ENCODE data around the gene NPSR1. TPM values are rescaled to one million over a fixed set of nuclear protein-coding genes. Genes with fewer than 3 reads are reported as not detected.

The NPSR1 gene
- total RNA-seq, 2 donors from 2014 or later: not detected

GRCh38 chr7:34837316-34837715 is 179.3 kb downstream of the NPSR1 start:
- H3K9me3 ChIP-seq: no peaks in the 10 kb centered on the region
- ATAC-seq (no peak), DNase-seq (no peak)
- no peak overlapping the region for H3K4me3 ChIP-seq
- H3K4me1 ChIP-seq: no peaks in the 10 kb centered on the region
- intact Hi-C loops (cut with DNase I): no loop called here
- 35 to 43% methylated on average over 2 of the region's 2 CpGs for WGBS, 2 donors
- no peaks in the 10 kb centered on the region for H3K36me3 ChIP-seq (replicated peaks in 1 of 2; ENCODE audit: insufficient read depth in 1 of 2, low read depth in 2 of 2)
- no peak overlapping the region for H3K27ac ChIP-seq
- TF ChIP-seq CTCF (IDR thresholded peaks at IDR 0.05): no peak
- no peak for TF ChIP-seq POLR2A (IDR thresholded peaks at IDR 0.05)
- H3K27me3 ChIP-seq: no peaks in the 10 kb centered on the region

- Histone ChIP-seq H3K36me3 (replicated peaks in 1 of 2; ENCODE audit: insufficient read depth in 1 of 2, low read depth in 2 of 2) (no peaks in the 10 kb centered on the region), H3K9me3 (no peaks in the 10 kb centered on the region), H3K4me1 (no peaks in the 10 kb centered on the region), H3K27me3 (no peaks in the 10 kb centered on the region), H3K27ac (no peak overlapping the region), H3K4me3 (no peak overlapping the region)
- intact Hi-C loops (cut with DNase I): no loop called here
- TF ChIP-seq POLR2A (IDR thresholded peaks at IDR 0.05): no peak
- no peak for TF ChIP-seq CTCF (IDR thresholded peaks at IDR 0.05)
- no peak for ATAC-seq
- 42 to 43% methylated on average over 2 of the region's 2 CpGs for WGBS, 2 donors
- no peak for DNase-seq
These were observed 179.8 kb downstream of the NPSR1 start for GRCh38 chr7:34837801-34838201.

- H3K27ac ChIP-seq: no peak overlapping the region
- no peaks in the 10 kb centered on the region for H3K9me3 ChIP-seq
- DNase-seq (peak in 1 of 4 donors; percentile 13), ATAC-seq (no peak)
- H3K4me1 ChIP-seq: no peaks in the 10 kb centered on the region
- intact Hi-C loops (cut with DNase I): no loop called here
- WGBS, 2 donors: 50 to 61% methylated on average over 5 of the region's 5 CpGs
- H3K4me3 ChIP-seq: no peak overlapping the region
- H3K36me3 ChIP-seq (replicated peaks in 1 of 2; ENCODE audit: insufficient read depth in 1 of 2, low read depth in 2 of 2): no peaks in the 10 kb centered on the region
- TF ChIP-seq POLR2A (IDR thresholded peaks at IDR 0.05) (no peak), CTCF (IDR thresholded peaks at IDR 0.05) (no peak)
- no peaks in the 10 kb centered on the region for H3K27me3 ChIP-seq
These were observed 180.3 kb downstream of the NPSR1 start for GRCh38 chr7:34838329-34838728.

- H3K27ac ChIP-seq: no peak overlapping the region
- TF ChIP-seq CTCF (IDR thresholded peaks at IDR 0.05) (no peak), POLR2A (IDR thresholded peaks at IDR 0.05) (no peak)
- WGBS, 2 donors: 37 to 43% methylated on average over 3 of the region's 3 CpGs
- no peaks in the 10 kb centered on the region for H3K9me3 ChIP-seq
- no peaks in the 10 kb centered on the region for H3K4me1 ChIP-seq
- no peak for DNase-seq
- ATAC-seq: no peak
- no peak overlapping the region for H3K4me3 ChIP-seq
- no peaks in the 10 kb centered on the region for H3K27me3 ChIP-seq
- intact Hi-C loops (cut with DNase I): no loop called here
- H3K36me3 ChIP-seq (replicated peaks in 1 of 2; ENCODE audit: insufficient read depth in 1 of 2, low read depth in 2 of 2): no peaks in the 10 kb centered on the region
These were observed 181.6 kb downstream of the NPSR1 start for GRCh38 chr7:34839645-34840044.

- 35 to 37% methylated on average over 5 of the region's 5 CpGs for WGBS, 2 donors
- no peaks in the 10 kb centered on the region for H3K4me1 ChIP-seq
- H3K9me3 ChIP-seq: no peaks in the 10 kb centered on the region
- intact Hi-C loops (cut with DNase I): no loop called here
- ATAC-seq (no peak), DNase-seq (no peak)
- H3K36me3 ChIP-seq (replicated peaks in 1 of 2; ENCODE audit: insufficient read depth in 1 of 2, low read depth in 2 of 2): no peaks in the 10 kb centered on the region
- TF ChIP-seq CTCF (IDR thresholded peaks at IDR 0.05) (no peak), POLR2A (IDR thresholded peaks at IDR 0.05) (no peak)
- no peak overlapping the region for H3K4me3 ChIP-seq
- H3K27ac ChIP-seq: no peak overlapping the region
- H3K27me3 ChIP-seq: no peaks in the 10 kb centered on the region
These were observed 182.3 kb downstream of the NPSR1 start for GRCh38 chr7:34840176-34840785.

Measured in body of pancreas (tissue), 4 donors.